Measurements from ENCODE around the gene SMIM15. TPM values are rescaled to one million over a fixed set of nuclear protein-coding genes. Genes with fewer than 3 reads are reported as not detected.

SMIM15 gene
- polyA plus RNA-seq, 1 of the 3 experiments (the other 2 are of a cell fraction): 51.1 TPM

- no peaks in the 10 kb centered on the region for H3K27me3 ChIP-seq (ENCODE audit: insufficient read depth)
- H3K4me1 ChIP-seq (ENCODE audit: control insufficient read depth in 1 of 2, insufficient read depth in 2 of 2, low read depth in 1 of 2, low read length in 1 of 2): no peaks in the 10 kb centered on the region
- H3K9me2 ChIP-seq: no peaks in the 10 kb centered on the region
- CTCF ChIA-PET: no interaction called here
- no peak overlapping the region for H3K27ac ChIP-seq (ENCODE audit: low read depth in 2 of 2, low read length in 1 of 2)
- H3F3A ChIP-seq (replicated peaks; ENCODE audit: insufficient read depth): no peaks in the 10 kb centered on the region
- H3K9me3 ChIP-seq: no peaks in the 10 kb centered on the region
- WGBS (ENCODE audit: low lambda C conversion rate): 60% methylated on average over 1 of the region's 1 CpG
- no peak overlapping the region for H3K4me2 ChIP-seq
- no peaks in the 10 kb centered on the region for H4K20me1 ChIP-seq (ENCODE audit: insufficient read depth)
- TF ChIP-seq MAX (IDR thresholded peaks at IDR 0.05; ENCODE audit: low read depth): no peak
- no peak for TF ChIP-seq POLR2AphosphoS5 (IDR thresholded peaks at IDR 0.05; ENCODE audit: low read depth, low read length)
- TF ChIP-seq GATA2 (CRISPR knock-in tag; IDR thresholded peaks at IDR 0.05): no peak
- no peak for TF ChIP-seq PBX3 (IDR thresholded peaks at IDR 0.05)
- no peak for TF ChIP-seq USF1 (IDR thresholded peaks at IDR 0.05; ENCODE audit: borderline replicate concordance, low read depth)
- no peak for TF ChIP-seq TEAD4 (IDR thresholded peaks at IDR 0.05; ENCODE audit: borderline replicate concordance, insufficient read depth)
- no peak for TF ChIP-seq FOXJ3 (CRISPR knock-in tag; IDR thresholded peaks at IDR 0.05)
- no peak for TF ChIP-seq FOXM1 (IDR thresholded peaks at IDR 0.05; ENCODE audit: low read depth)
- no peak for TF ChIP-seq YY1 (IDR thresholded peaks at IDR 0.05; ENCODE audit: low read depth)
- TF ChIP-seq MXI1 (IDR thresholded peaks at IDR 0.05; ENCODE audit: low read depth, low read length): no peak
- TF ChIP-seq SMC3 (IDR thresholded peaks at IDR 0.05; ENCODE audit: low read depth, low read length): no peak
- TF ChIP-seq CHD2 (IDR thresholded peaks at IDR 0.05; ENCODE audit: low read length, partially characterized antibody): no peak
- TF ChIP-seq RAD21 (IDR thresholded peaks at IDR 0.05; ENCODE audit: low read length): no peak
- no peak for TF ChIP-seq RXRA (IDR thresholded peaks at IDR 0.05; ENCODE audit: borderline replicate concordance, low read depth)
- no peak for TF ChIP-seq FOSL2 (IDR thresholded peaks at IDR 0.05; ENCODE audit: borderline replicate concordance, low read depth)
- no peak for TF ChIP-seq GABPA (IDR thresholded peaks at IDR 0.05; ENCODE audit: low read depth)
- no peak for TF ChIP-seq EZH2phosphoT487 (IDR thresholded peaks at IDR 0.05; ENCODE audit: borderline replicate concordance, low read depth)
- no peak for TF ChIP-seq TAF1 (IDR thresholded peaks at IDR 0.05; ENCODE audit: borderline replicate concordance, low read depth, low read length)
- H3K4me3 ChIP-seq (ENCODE audit: low read depth in 2 of 2, low read length in 1 of 2): no peak overlapping the region
- no peaks in the 10 kb centered on the region for H3K79me2 ChIP-seq (ENCODE audit: insufficient read depth)
- no peak overlapping the region for H3K9ac ChIP-seq
- no peaks in the 10 kb centered on the region for H3K36me3 ChIP-seq (replicated peaks in 1 of 2; ENCODE audit: control insufficient read depth in 1 of 2, insufficient read depth in 2 of 2, low read length in 1 of 2)
- POLR2A ChIA-PET: no interaction called here
- no peak overlapping the region for H2AFZ ChIP-seq (ENCODE audit: low read depth)
- no peak for DNase-seq
Observed at GRCh38 chr5:61120534-61120933, 41.7 kb downstream of the SMIM15 start.

- 85% methylated on average over 1 of the region's 1 CpG for WGBS (ENCODE audit: low lambda C conversion rate)
- H3F3A ChIP-seq (replicated peaks; ENCODE audit: insufficient read depth): no peaks in the 10 kb centered on the region
- no peak overlapping the region for H2AFZ ChIP-seq (ENCODE audit: low read depth)
- ChIA-PET CTCF (no interaction called here), POLR2A (no interaction called here)
- H3K9me3 ChIP-seq: no peaks in the 10 kb centered on the region
- H3K4me2 ChIP-seq: no peak overlapping the region
- no peaks in the 10 kb centered on the region for H3K27me3 ChIP-seq (ENCODE audit: insufficient read depth)
- no peaks in the 10 kb centered on the region for H3K79me2 ChIP-seq (ENCODE audit: insufficient read depth)
- no peaks in the 10 kb centered on the region for H3K4me1 ChIP-seq (ENCODE audit: control insufficient read depth in 1 of 2, insufficient read depth in 2 of 2, low read depth in 1 of 2, low read length in 1 of 2)
- H3K36me3 ChIP-seq (replicated peaks in 1 of 2; ENCODE audit: control insufficient read depth in 1 of 2, insufficient read depth in 2 of 2, low read length in 1 of 2): no peaks in the 10 kb centered on the region
- H3K4me3 ChIP-seq (ENCODE audit: low read depth in 2 of 2, low read length in 1 of 2): no peak overlapping the region
- DNase-seq: no peak
- no peaks in the 10 kb centered on the region for H4K20me1 ChIP-seq (ENCODE audit: insufficient read depth)
- H3K9ac ChIP-seq: no peak overlapping the region
- no peak overlapping the region for H3K27ac ChIP-seq (ENCODE audit: low read depth in 2 of 2, low read length in 1 of 2)
- TF ChIP-seq TAF1 (IDR thresholded peaks at IDR 0.05; ENCODE audit: borderline replicate concordance, low read depth, low read length): no peak
- H3K9me2 ChIP-seq: no peaks in the 10 kb centered on the region
Observed at GRCh38 chr5:61119066-61119465, 43.2 kb downstream of the SMIM15 start.
